Stimulated activated CD4-positive, alpha-beta T cell treated with anti-CD3 and anti-CD28 coated beads, Interleukin-15, amount 100 ng/mL, for 24 hours (primary cell): ENCODE measurements around the gene ATG14.
"Not testable (repeated sequence)": the region's sequence is repeated elsewhere in the genome, so short reads cannot be mapped to it uniquely, and the experiment has no call there.

Source experiments
- DNase-seq: peaks from one replicate; pipeline ENCODE4 v3.0.0-alpha.2; 2020

Gene ATG14

DNA sequence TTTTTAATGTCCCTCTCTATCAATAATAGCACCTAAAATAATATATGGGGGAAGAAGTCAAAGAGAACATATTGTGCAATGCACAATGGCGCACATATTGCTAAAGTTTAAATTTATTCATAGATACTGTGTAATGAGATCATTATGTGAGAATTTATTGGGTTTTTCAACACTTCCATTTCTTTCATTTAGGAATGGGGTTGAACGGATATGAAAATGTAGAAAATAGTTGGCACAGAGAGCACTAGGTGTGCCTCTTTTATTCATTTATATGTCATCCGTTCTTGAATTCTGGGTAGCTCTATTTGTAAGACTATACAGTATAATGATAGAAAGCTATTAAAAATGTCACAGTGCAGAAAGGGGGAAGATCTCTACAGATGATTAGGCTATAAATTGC lies 63.9 kb downstream of the ATG14 start:
- no peak for DNase-seq

DNA sequence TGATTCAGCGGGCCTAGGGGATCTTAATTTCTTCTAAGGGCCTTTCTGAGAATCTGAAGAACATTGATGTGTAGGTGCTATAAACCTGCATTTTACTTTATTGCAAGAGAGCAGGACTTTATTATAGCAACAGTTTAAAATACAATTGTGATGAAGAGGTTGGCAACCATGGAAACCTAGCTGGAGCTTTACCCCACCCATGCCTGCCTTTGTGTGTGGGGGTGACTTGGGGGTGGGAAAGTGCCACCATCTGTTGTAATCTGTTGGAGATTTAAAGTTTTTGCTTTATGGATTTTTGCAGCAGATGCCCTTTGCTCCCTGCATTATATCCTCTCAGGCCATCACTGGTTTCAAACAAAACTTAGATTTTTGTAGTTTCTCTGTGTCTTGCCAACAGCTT lies 64.6 kb downstream of the ATG14 start:
- DNase-seq, result no peak

DNA sequence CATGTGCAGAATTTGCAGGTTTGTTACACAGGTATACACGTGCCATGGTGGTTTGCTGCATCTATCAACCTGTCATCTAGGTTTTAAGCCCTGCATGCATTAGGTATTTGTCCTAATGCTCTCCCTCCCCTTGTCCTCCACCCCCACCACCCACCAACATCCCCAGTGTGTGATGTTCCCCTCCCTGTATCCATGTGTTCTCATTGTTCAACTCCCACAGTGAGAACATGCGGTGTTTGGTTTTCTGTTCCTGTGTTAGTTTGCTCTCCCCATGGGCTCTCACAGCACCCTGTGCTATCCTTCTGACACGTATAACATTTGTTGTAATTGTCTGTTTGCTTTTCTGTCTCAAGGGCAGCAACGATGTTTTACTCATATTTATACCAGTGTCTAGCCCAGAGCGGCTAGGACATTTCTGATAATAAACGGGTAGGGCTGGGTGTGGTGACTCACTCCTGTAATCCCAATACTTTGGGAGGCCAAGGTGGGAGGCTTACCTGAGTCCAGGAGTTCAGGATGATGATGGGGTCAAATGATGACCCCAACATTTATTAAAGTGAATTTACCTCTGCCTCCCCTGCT lies 67.0 kb downstream of the ATG14 start:
- not testable (repeated sequence) for DNase-seq

DNA sequence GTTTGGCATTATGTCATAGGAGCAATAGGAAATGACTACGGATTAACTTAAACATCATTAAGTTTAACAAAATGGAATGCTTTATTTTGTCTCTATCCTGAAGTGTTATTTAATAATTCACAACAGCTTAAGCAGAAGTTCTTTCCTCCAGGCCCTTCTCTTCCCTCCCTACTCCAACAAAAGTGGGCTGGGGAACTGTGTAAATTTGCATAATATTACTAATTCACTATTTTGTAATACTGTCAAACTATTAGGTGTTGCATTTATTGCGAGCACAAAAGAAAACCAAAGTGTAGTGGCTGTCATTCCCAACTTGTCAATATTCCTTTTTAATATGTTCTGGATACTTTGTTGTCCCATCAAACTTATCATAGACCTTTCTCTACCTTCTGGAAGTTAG lies 69.8 kb downstream of the ATG14 start:
- DNase-seq, result no peak

DNA sequence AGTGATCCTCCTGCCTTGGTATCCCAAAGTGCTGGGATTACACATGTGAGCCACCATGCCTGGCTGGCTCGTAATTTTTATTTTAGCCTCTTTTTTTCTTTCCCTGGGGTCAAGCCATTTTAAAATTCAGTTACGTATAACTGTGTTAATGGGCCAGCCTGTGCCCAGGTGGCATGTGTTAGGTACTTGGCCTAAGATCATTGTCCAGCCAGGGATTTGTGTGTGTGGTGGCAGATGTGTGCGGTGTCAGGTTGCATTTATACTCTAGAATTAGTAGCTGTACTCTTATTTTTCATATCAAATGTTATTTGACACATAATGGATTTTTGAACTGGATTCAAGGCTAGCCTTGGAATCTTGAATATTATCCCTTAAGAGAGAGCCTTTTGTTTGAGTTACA lies 71.1 kb downstream of the ATG14 start:
- no peak for DNase-seq

DNA sequence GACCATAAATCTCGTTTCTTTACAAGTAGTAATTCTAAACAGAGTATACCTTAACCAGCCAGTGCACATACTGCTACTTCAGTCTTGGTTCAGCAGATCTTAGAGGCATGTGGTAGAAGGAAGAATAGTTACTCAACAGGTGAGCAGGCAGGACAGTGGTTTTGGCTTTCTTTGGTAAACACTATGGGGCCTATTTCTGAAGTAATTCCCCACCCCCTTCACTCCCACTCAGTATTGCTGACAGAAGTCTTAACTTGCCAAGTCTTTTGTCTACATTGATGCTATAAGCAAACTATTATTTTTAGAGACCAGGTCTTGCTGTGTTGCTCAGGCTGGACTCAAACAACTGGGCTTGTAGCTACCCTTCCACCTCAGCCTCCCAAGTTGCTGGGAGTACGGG lies 71.9 kb downstream of the ATG14 start:
- peak; percentile 43 for DNase-seq

DNA sequence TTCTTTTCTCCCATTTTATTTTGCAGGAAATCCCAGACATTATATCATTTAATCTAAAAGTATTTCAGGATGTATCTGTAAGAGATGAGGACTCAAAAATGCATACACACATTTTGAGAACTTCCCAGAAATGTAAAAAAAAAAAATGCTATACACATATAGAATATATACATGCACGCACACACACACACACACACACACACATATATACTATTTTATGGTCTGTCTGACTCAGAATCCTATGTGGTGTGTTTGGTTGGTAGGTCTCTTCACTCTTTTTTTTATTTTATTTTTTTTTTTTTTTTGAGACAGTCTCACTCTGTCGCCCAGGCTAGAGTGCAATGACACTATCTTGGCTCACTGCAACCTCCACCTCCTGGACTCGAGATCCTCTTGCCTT lies 74.9 kb downstream of the ATG14 start:
- DNase-seq, result no peak

DNA sequence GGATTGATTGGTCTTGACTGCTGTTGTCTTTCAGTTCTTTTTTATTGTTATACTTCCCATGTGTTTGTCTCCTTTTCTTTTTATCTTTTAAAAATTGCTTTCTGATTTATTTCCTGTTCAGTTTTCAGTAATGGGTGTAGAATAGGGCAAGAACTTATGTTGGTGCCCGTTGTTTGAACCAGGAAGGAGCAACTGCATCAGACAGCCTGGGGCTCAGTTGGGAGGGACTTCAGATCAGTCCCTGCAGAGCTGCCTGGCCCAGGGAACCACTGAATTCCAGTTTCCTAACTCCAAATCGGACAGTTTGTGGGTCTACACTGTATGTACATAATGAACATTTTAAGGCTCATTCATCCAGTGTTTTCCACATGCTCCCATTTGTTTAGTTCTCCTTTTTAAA lies 75.5 kb downstream of the ATG14 start:
- DNase-seq, result no peak

DNA sequence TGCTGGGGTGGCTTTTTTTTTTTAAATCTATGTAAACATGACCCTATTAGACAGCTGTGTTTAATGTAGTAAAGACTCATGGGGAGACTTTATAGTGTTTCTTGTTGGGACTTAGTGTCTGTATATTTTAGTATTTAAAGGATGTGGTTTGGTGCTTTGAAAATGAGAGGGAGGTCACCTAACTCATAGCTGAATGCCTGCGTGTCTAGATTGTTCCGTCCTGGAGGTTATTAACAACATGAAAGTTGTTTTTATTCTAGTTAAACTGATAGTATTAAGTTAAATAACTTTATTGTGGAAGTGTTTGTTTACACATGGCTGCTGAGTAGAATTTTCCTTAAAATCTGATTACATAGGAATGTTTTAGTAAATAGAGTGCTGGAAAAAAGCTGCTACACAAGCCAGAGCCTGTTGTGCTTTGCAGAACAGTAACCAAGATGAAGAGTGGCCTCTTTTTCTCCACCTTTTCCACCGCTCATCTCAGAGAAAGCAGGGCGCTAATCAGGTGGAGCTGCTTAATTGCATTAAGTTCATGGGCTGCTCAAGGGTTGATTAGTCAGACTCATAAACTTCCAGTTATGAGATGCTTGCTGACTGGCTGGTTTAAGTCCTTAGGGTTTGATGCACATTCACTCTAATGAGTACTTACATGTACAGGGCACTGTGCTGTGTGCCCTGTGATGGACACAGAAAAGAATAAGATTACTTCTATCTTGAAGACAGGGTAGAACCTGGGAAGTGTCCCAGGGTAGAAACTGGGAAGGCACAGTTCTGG lies 77.7 kb downstream of the ATG14 start:
- no peak for DNase-seq

DNA sequence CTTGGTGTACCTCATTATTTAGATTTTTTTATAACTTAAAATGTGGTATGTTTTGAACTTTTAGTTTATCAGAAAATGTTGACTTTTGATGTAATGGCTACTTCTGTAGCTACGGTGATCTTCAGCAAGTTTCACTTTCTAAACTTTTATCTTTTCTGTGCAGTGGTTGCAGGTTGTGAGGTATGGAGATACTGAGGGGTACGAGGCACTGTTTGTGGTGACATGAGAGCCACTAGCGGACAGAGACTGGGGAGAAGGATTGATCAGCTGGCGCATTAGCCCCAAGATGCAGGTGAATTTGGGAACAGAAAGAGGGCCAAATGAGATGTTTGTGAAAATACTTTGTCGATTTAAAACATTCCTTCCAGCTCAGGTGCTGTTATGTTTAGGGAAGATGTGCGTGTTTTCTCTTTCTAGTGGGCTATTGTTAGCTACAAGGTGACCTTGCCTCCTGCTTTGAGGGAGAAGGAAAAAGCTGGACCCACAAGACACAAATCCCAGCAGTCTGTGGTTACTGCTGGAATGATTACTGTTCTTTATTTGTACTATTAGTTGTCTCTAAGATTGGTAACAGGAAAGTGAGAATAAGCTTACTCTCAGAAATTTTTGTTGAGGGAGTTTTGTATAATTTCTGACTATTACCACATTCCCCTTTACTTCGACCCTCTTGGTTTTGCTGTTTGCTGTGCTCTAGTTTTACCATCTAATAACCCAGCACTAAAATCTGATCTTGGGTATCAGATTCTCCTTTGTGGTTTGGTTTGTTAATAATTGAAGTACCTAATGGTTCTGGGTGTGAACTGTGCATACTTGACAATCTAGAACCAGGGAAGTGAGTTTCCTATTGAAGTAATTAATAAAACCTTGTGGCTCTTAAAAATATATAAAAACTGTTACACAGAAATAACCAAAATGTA lies 78.7 kb downstream of the ATG14 start:
- DNase-seq, result peak; percentile 26

DNA sequence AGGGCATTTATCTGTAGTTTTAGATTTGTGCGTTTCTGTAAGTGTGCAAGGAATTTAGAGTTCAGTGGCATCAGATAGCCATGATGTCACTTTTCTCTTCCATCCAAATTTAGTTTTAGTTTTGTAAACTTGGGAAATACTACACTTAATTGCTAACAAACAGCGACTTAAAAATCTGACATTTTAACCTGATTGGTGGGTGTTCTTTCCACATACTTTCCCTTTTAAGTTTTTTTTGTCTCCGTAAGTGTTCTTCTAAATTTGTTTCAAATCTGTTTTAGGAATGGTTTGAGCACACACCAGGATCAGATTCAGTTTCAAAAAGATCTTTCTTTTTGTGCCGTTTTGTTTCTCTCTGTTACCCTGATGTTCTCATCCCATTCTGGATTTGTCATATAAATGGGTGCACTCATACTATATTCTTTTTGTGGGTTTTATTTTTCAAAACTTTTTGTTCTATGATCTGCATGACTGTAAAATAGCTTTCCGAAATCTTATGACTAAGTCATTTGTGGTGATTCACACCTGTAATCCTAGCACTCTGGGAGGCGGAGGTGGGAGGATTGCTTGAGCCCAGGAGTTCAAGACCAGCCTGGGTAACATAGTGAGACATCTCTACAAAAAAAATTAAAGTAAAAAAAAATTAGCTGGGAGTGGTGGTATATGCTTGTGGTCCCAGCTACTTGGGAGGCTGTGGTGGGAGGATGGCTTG lies 81.5 kb downstream of the ATG14 start:
- peak; percentile 70 for DNase-seq

DNA sequence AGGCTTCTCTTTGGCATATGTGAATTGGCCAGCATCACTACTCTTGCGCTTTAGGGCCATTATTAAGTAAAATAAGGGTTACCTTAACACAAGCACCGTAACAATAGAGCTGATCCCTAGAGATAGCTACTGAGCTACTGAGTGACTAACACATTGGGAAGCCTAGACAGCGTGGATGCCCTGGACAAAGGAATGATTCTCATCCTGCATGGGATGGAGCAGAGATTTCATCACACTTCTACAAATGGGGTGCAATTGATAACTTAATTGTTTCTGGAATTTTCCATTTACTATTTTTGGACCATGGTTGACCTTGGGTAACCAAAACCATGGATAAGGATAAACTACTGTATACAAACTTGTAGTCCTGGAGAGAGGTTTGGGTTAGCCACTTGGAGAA lies 83.3 kb downstream of the ATG14 start:
- DNase-seq, result no peak

DNA sequence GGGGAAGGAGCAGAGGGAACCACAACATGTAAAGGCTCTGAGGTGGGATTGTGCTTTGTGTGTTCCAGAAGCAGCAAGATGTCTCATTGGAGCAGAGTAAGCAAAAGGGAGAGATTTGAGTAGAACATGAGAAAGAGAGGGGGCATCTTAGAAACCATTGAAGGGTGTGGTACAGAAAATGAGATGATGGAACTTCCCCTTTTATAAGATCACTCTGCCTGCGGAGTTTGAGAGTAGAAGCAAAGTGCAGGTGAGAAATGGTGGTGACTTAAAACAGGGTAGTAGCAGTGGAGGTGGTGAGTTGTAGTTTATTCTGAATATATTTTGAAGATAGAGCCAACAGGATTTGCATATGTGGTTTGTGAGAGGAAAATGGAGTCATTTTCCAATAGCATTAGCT lies 84.5 kb downstream of the ATG14 start:
- no peak for DNase-seq

DNA sequence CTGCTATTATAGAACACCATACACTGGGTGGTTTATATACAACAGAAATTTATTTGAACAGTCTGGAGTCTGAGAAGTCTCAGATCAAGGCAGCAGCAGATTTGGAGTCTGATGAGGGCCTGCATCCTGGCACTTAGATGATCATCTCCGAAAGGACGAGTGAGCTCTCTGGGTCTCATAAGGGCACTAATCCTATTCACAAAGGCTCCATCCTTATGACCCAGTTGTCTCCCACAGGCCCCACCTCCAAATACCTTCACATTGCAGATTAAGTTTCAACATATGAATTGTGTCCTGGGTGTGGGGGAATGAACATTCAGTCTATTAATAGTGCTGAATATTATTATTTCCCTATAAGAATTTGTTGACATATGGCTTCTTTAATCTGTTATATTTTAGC lies 86.8 kb downstream of the ATG14 start:
- no peak for DNase-seq

DNA sequence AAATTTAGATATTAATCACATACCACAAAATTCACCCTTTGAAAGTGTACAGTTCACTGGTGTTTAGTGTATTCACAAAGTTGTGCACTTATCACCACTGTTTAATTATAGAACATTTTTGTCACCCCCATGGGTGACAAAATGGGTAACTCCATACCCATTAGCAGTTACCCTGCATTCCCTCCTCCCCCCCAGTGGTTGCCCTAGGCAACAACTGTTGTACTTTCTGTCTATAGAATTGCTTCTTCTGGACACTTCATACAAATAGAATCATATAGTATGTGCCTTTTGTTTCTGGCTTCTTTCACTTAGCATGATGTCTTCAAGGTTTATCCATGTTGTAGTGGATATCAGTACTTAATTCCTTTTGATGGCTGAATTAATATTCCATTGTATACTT lies 87.7 kb downstream of the ATG14 start:
- no peak for DNase-seq

DNA sequence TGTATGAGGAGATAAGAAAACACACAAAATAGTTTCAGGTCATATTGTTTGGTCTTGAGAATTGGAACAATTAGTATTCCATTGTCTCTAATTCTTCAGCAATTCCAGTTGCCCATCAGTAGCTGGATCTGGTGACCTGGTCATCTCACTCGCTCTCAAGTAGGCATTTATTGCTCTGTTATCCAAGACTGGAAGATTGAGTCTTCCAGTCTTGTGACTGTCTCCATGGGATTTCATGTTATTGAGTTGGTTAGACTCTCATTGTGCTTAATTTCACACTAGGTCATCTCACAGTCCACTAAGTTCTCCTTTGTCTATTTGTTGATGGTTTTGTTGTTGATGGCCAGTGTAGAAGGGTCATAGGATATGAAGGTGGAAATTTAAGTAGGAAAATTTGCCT lies 92.9 kb downstream of the ATG14 start:
- DNase-seq, result no peak

DNA sequence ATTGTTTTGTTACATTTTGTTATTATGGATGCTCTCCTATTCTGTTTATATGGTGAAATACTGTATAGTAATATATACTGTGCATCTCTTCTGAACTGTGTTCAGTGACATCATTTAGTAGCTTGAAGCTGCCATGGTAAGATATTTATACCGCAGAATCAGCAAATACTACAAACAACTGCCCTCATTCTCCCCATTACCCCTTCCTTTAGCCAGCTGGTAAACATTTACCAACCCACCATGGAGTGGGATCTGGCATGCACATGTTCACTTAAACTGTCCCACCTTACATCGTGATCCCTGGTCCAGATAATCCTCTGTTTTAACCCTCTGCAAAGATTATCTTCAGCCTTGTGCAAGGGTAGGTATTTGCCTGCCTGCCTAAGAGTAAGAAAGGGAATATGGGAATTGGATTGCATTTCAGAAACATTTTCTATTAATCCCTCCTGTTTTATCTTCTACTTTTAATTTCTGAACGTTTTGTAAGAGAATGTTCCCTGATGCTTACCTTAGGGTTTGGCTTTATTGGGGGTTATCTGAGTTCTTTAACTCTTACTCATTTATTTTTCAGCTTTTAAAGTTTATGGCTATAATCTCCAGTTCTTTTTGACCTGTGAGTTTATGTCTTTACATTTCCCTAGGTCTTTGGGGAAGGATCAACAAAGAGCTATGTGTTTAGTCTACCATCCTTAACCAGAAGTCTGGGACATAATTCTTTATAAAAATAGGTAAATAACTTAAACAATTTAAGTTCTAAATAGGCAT lies 93.9 kb downstream of the ATG14 start:
- no peak for DNase-seq

DNA sequence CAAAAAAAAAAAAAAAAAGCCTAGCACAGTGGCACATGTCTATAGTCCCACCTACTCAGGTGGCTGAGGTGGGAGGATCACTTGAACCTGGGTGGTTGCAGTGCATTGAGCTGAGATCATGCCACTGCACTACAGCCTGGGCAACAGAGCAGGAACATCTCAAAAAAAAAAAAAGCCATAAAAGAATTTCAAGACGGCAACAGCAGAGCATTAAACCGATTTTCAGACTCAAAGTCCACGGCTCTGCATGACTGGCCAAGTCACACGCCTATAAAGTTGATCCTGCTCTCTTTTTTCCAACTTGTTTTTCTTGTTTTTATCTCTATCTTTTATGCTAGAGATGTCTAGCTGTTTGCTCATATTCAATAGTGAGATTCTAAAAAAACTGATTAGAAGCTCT lies 95.1 kb downstream of the ATG14 start:
- DNase-seq, result no peak
